Dendritic cell treated with granulocyte-macrophage colony-stimulating factor and Interleukin-4, amounts not matched to agents 40 ng/mL and 50 ng/mL, for 4 days (primary cell): ENCODE measurements around the gene SLCO3A1.

Source experiments
- H3K27ac Mint-ChIP-seq: one replicate; pipeline ENCODE4 v1.8.0; 2022; ENCODE audit warnings: mild to moderate bottlenecking, mixed read lengths
- H3K27me3 Mint-ChIP-seq: one replicate; pipeline ENCODE4 v1.8.0; 2022; ENCODE audit warnings: mild to moderate bottlenecking, mixed read lengths
- H3K36me3 Mint-ChIP-seq: one replicate; pipeline ENCODE4 v1.8.0; 2022; ENCODE audit warnings: low read depth, mixed read lengths
- H3K4me1 Mint-ChIP-seq: one replicate; pipeline ENCODE4 v1.8.0; 2022; ENCODE audit warnings: low read depth, mixed read lengths
- H3K4me3 Mint-ChIP-seq: one replicate; pipeline ENCODE4 v1.8.0; 2022; ENCODE audit warnings: mild to moderate bottlenecking, moderate library complexity, mixed read lengths
- H3K9me3 Mint-ChIP-seq: one replicate; pipeline ENCODE4 v1.8.0; 2022; ENCODE audit warnings: mixed read lengths
- intact Hi-C: fragments of 100-400 bp; cut with micrococcal nuclease; formaldehyde crosslinking; loops from one replicate; pipeline ENCODE4 v1.15.0; 2022

Gene SLCO3A1

GRCh38 chr15:91967935-91968606, 114.6 kb downstream of the SLCO3A1 start:
- Mint-ChIP-seq H3K4me1 (peaks cover 73% of the 10 kb centered on the region), H3K9me3 (no peaks in the 10 kb centered on the region)
- intact Hi-C loops = no loop called here

GRCh38 chr15:91968610-91969009, 115.1 kb downstream of the SLCO3A1 start:
- Mint-ChIP-seq H3K4me1 (peaks cover 79% of the 10 kb centered on the region), H3K4me3 (no peak overlapping the region), H3K27ac (no peak overlapping the region), H3K9me3 (no peaks in the 10 kb centered on the region), H3K27me3 (no peaks in the 10 kb centered on the region), H3K36me3 (peaks cover 26% of the 10 kb centered on the region)
- intact Hi-C loops = no loop called here

More at GRCh38 chr15:91967935-91968606, 114.6 kb downstream of the SLCO3A1 start:
- H3K36me3 Mint-ChIP-seq = peaks cover 30% of the 10 kb centered on the region
- H3K4me3 Mint-ChIP-seq = no peak overlapping the region
- no peaks in the 10 kb centered on the region for H3K27me3 Mint-ChIP-seq
- no peak overlapping the region for H3K27ac Mint-ChIP-seq

- no peak overlapping the region for H3K4me3 Mint-ChIP-seq
- intact Hi-C loops = loop anchor here (10.0 kb wide), 1 partner anchor 105 kb away; no protein-coding TSS in a partner anchor
These were observed 116.6 kb downstream of the SLCO3A1 start for GRCh38 chr15:91970142-91970541.

GRCh38 chr15:91973481-91973880, 120.0 kb downstream of the SLCO3A1 start:
- Mint-ChIP-seq H3K36me3 (peaks cover 11% of the 10 kb centered on the region), H3K4me1 (peaks cover 69% of the 10 kb centered on the region), H3K9me3 (no peaks in the 10 kb centered on the region), H3K4me3 (no peak overlapping the region), H3K27me3 (no peaks in the 10 kb centered on the region), H3K27ac (peak overlapping the region; percentile 78)
- intact Hi-C loops = loop anchor here (10.0 kb wide), 1 partner anchor 101 kb away; no protein-coding TSS in a partner anchor

More at GRCh38 chr15:91970142-91970541, 116.6 kb downstream of the SLCO3A1 start:
- peaks cover 17% of the 10 kb centered on the region for H3K36me3 Mint-ChIP-seq
- H3K27ac Mint-ChIP-seq = peak overlapping the region; percentile 7
- no peaks in the 10 kb centered on the region for H3K9me3 Mint-ChIP-seq
- no peaks in the 10 kb centered on the region for H3K27me3 Mint-ChIP-seq
- peaks cover 79% of the 10 kb centered on the region for H3K4me1 Mint-ChIP-seq

GRCh38 chr15:91974321-91974720, 120.8 kb downstream of the SLCO3A1 start:
- intact Hi-C loops = loop anchor here (10.0 kb wide), 1 partner anchor 100 kb away; no protein-coding TSS in a partner anchor
- H3K36me3 Mint-ChIP-seq = peaks cover 11% of the 10 kb centered on the region
- H3K9me3 Mint-ChIP-seq = no peaks in the 10 kb centered on the region
- peaks cover 65% of the 10 kb centered on the region for H3K4me1 Mint-ChIP-seq
- H3K27ac Mint-ChIP-seq = peak overlapping the region; percentile 78
- no peak overlapping the region for H3K4me3 Mint-ChIP-seq
- no peaks in the 10 kb centered on the region for H3K27me3 Mint-ChIP-seq

- no peaks in the 10 kb centered on the region for H3K9me3 Mint-ChIP-seq
- H3K4me3 Mint-ChIP-seq = no peak overlapping the region
- peaks cover 17% of the 10 kb centered on the region for H3K36me3 Mint-ChIP-seq
- no peaks in the 10 kb centered on the region for H3K27me3 Mint-ChIP-seq
- intact Hi-C loops = loop anchor here (5.0 to 10.0 kb wide), 2 partner anchors 83 to 99 kb away; no protein-coding TSS in a partner anchor
- no peak overlapping the region for H3K27ac Mint-ChIP-seq
- H3K4me1 Mint-ChIP-seq = peaks cover 68% of the 10 kb centered on the region
These were observed 121.9 kb downstream of the SLCO3A1 start for GRCh38 chr15:91975241-91975978.

- Mint-ChIP-seq H3K36me3 (peaks cover 21% of the 10 kb centered on the region), H3K27me3 (no peaks in the 10 kb centered on the region), H3K27ac (no peak overlapping the region), H3K4me3 (no peak overlapping the region), H3K9me3 (no peaks in the 10 kb centered on the region), H3K4me1 (peaks cover 61% of the 10 kb centered on the region)
- intact Hi-C loops = loop anchor here (5.0 to 10.0 kb wide), 2 partner anchors 85 to 98 kb away; no protein-coding TSS in a partner anchor
These were observed 123.5 kb downstream of the SLCO3A1 start for GRCh38 chr15:91976966-91977365.

GRCh38 chr15:91980502-91981267, 127.2 kb downstream of the SLCO3A1 start:
- intact Hi-C loops = no loop called here
- Mint-ChIP-seq H3K27ac (no peak overlapping the region), H3K27me3 (no peaks in the 10 kb centered on the region), H3K36me3 (peaks cover 17% of the 10 kb centered on the region), H3K4me3 (no peak overlapping the region), H3K4me1 (peaks cover 38% of the 10 kb centered on the region), H3K9me3 (no peaks in the 10 kb centered on the region)

GRCh38 chr15:91981821-91982800, 128.6 kb downstream of the SLCO3A1 start:
- Mint-ChIP-seq H3K4me1 (peaks cover 42% of the 10 kb centered on the region), H3K4me3 (no peak overlapping the region), H3K27me3 (no peaks in the 10 kb centered on the region), H3K36me3 (peaks cover 17% of the 10 kb centered on the region), H3K9me3 (no peaks in the 10 kb centered on the region), H3K27ac (no peak overlapping the region)
- intact Hi-C loops = no loop called here

- H3K9me3 Mint-ChIP-seq = no peaks in the 10 kb centered on the region
- peaks cover 17% of the 10 kb centered on the region for H3K36me3 Mint-ChIP-seq
- no peaks in the 10 kb centered on the region for H3K27me3 Mint-ChIP-seq
- H3K27ac Mint-ChIP-seq = no peak overlapping the region
- H3K4me3 Mint-ChIP-seq = no peak overlapping the region
- intact Hi-C loops = no loop called here
- H3K4me1 Mint-ChIP-seq = peaks cover 49% of the 10 kb centered on the region
These were observed 130.3 kb downstream of the SLCO3A1 start for GRCh38 chr15:91983729-91984340.

GRCh38 chr15:91985297-91985696, 131.8 kb downstream of the SLCO3A1 start:
- Mint-ChIP-seq H3K4me3 (no peak overlapping the region), H3K4me1 (peaks cover 52% of the 10 kb centered on the region), H3K27me3 (no peaks in the 10 kb centered on the region), H3K27ac (no peak overlapping the region), H3K9me3 (no peaks in the 10 kb centered on the region), H3K36me3 (peaks cover 11% of the 10 kb centered on the region)
- intact Hi-C loops = no loop called here

- peaks cover 58% of the 10 kb centered on the region for H3K4me1 Mint-ChIP-seq
- intact Hi-C loops = no loop called here
- H3K27me3 Mint-ChIP-seq = no peaks in the 10 kb centered on the region
- H3K9me3 Mint-ChIP-seq = no peaks in the 10 kb centered on the region
- no peak overlapping the region for H3K27ac Mint-ChIP-seq
- H3K36me3 Mint-ChIP-seq = no peaks in the 10 kb centered on the region
- no peak overlapping the region for H3K4me3 Mint-ChIP-seq
These were observed 134.6 kb downstream of the SLCO3A1 start for GRCh38 chr15:91988071-91988470.
